Mucosa of descending colon (tissue), 3 donors: ENCODE data around the gene IFTAP. TPM values are rescaled to one million over a fixed set of nuclear protein-coding genes. Genes with fewer than 3 reads are reported as not detected.

Experiments used
- ATAC-seq: fragments of 200-7000 bp; cut with Tn5 transposase; one replicate; pipeline ENCODE4 v1.9.1; 2020; ENCODE audit warnings: mild to moderate bottlenecking, moderate library complexity
- DNase-seq, 3 donors: peaks; one replicate each; pipeline ENCODE4 v3.0.0-alpha.2; 2020
- H3K36me3 ChIP-seq: fragments of 200-600 bp; one replicate; pipeline ENCODE4 v1.8.0; 2021; ENCODE audit warnings: low read depth, mild to moderate bottlenecking
- H3K4me1 ChIP-seq: fragments of 200-600 bp; one replicate; pipeline ENCODE4 v1.8.0; 2021; ENCODE audit warnings: low read depth, mild to moderate bottlenecking
- H3K4me3 ChIP-seq: fragments of 200-600 bp; one replicate; pipeline ENCODE4 v1.8.0; 2021; ENCODE audit warnings: mild to moderate bottlenecking
- H3K9me3 ChIP-seq: fragments of 200-600 bp; one replicate; pipeline ENCODE4 v1.8.0; 2021; ENCODE audit warnings: mild to moderate bottlenecking
- intact Hi-C, 2 donors: fragments of 100-400 bp; cut with DNase I in 1 of 2; cut with micrococcal nuclease in 1 of 2; formaldehyde crosslinking; loops; one replicate each; pipeline versions ENCODE4 v1.11.0 to v1.11.1; 2022; cut with DNase I, micrococcal nuclease
- total RNA-seq, 3 donors: library from RNA; stranded (reverse); fragmentation: NEBNext Ultra II Directional in 2 of 3; extraction: Animal tissue kit (Norgen Biotek cat#: 25700) in 2 of 3; gene quantifications; one replicate each; pipeline versions ENCODE4 v1.2.1 to v1.2.4, GENCODE V29; 2021 to 2023
- TF ChIP-seq, protein P1 (sequence below): fragments of 200-600 bp; IDR thresholded peaks from one replicate; pipeline ENCODE4 v1.8.0; 2022; ENCODE audit warnings: antibody characterized with exemption, mild to moderate bottlenecking
- donor health status: DM: no; HTN: no; CAD: no; lungs with moderate emphysema.
- donor health status: DM: no; HTN: no; CAD: no.
- donor health status: DM: no; HTN: yes; CAD: no.

The IFTAP gene
- total RNA-seq, 3 donors from 2014 or later: 4.5 to 23.0 (median 9.3) TPM

DNA sequence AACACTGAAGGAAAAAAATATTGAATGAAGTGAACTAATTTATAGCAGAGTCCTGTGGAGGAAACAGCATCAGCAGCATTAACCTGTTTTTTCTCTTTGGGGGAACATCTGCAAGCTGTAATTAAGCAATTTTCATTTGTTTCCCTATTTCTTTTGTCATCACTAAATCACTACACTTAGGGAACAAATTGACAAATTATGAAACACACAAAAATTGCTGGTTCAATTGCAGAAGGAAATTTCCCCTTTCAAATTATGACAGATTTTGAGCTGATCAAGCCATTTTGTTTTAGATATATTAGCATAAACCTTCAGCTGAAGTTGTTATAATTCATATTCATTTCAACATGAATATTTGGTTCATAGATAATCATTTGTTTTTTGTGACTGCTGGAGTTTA, 25.9 kb downstream of the IFTAP start:
- no peaks in the 10 kb centered on the region for H3K4me1 ChIP-seq
- ATAC-seq: no peak
- intact Hi-C loops: no loop called here
- DNase-seq: no peak
- no peaks in the 10 kb centered on the region for H3K36me3 ChIP-seq
- TF ChIP-seq, protein P1, sequence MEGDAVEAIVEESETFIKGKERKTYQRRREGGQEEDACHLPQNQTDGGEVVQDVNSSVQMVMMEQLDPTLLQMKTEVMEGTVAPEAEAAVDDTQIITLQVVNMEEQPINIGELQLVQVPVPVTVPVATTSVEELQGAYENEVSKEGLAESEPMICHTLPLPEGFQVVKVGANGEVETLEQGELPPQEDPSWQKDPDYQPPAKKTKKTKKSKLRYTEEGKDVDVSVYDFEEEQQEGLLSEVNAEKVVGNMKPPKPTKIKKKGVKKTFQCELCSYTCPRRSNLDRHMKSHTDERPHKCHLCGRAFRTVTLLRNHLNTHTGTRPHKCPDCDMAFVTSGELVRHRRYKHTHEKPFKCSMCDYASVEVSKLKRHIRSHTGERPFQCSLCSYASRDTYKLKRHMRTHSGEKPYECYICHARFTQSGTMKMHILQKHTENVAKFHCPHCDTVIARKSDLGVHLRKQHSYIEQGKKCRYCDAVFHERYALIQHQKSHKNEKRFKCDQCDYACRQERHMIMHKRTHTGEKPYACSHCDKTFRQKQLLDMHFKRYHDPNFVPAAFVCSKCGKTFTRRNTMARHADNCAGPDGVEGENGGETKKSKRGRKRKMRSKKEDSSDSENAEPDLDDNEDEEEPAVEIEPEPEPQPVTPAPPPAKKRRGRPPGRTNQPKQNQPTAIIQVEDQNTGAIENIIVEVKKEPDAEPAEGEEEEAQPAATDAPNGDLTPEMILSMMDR: no peak
- no peaks in the 10 kb centered on the region for H3K9me3 ChIP-seq
- H3K4me3 ChIP-seq: no peak overlapping the region

DNA sequence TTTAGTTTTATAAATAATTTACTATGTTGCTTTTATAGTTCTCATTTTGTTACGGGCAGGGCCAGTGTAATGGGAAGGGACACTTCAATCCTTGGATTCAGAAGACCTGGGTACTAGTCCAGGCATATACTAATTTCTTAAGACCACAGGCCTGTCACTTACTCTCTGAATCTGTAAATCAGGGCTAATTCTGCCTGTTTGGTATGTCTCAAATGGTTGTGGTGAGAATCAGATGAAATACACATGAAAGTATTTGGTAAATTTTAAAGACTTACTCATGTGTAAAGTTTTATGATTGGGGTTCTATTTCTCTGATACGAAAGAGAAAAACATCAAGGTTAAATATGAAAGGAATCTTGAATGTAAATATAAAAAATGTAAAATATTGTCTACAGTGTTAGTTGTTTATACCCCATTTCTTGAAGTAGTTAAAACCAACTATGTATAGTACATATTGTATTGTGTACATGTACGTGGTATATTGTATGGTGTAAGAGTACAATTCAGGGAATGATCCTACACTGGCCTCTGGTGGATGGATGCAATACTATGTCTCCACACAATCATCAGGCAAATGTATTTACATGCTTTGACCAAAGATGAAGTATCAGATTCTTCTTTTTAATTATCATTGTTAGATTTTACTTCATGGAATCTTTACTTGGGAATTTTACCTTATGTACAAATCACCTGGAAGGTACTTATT, 28.3 kb downstream of the IFTAP start:
- Histone ChIP-seq H3K9me3 (no peaks in the 10 kb centered on the region), H3K4me1 (no peaks in the 10 kb centered on the region), H3K36me3 (no peaks in the 10 kb centered on the region), H3K4me3 (no peak overlapping the region)
- DNase-seq (peak in 1 of 3 donors; percentile 8), ATAC-seq (peak; percentile 55)
- TF ChIP-seq, protein P1: no peak
- intact Hi-C loops: no loop called here

DNA sequence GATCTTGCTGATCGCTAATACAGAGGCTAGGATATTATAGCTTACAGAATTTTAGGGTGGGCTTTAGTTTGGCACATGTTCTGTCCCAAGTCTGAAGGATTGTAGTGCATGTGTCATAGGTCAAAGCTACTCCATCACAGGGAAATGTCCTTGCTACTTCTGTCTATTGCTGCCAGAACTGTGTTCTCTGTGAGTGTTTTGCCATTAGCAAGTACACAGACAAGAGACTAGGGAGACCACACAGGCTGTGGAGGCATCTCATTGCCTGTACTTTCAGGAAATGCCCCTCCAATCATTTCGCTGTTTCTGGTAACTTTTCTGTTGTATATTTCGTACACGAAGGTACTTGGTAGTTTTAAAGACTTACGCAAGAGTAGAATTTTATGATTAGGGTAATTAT, 29.2 kb downstream of the IFTAP start:
- H3K4me1 ChIP-seq: no peaks in the 10 kb centered on the region
- intact Hi-C loops: no loop called here
- no peak overlapping the region for H3K4me3 ChIP-seq
- no peak for ATAC-seq
- DNase-seq: no peak
- no peaks in the 10 kb centered on the region for H3K9me3 ChIP-seq
- no peaks in the 10 kb centered on the region for H3K36me3 ChIP-seq
- TF ChIP-seq, protein P1: no peak

DNA sequence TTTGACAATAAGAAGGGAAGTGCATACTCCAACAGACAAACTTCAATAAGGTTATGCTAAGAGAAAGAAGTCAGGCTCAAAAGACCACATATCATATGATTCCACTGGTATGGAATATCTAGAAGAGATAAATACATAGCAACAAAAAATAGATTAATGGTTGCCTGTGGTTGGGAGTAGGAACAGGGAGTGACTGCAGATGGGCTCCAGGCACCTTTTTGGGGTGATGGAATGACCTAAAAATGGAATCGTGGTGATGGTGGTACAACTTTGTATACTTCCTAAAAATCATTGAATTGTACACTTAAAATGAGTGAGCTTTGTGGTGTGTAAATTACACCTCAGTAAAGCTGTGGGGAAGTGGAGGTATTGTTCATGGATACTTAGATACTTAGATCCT, 32.7 kb downstream of the IFTAP start:
- DNase-seq (no peak), ATAC-seq (no peak)
- TF ChIP-seq, protein P1: no peak
- intact Hi-C loops: no loop called here
- no peaks in the 10 kb centered on the region for H3K36me3 ChIP-seq
- no peaks in the 10 kb centered on the region for H3K9me3 ChIP-seq
- H3K4me1 ChIP-seq: no peaks in the 10 kb centered on the region
- no peak overlapping the region for H3K4me3 ChIP-seq

DNA sequence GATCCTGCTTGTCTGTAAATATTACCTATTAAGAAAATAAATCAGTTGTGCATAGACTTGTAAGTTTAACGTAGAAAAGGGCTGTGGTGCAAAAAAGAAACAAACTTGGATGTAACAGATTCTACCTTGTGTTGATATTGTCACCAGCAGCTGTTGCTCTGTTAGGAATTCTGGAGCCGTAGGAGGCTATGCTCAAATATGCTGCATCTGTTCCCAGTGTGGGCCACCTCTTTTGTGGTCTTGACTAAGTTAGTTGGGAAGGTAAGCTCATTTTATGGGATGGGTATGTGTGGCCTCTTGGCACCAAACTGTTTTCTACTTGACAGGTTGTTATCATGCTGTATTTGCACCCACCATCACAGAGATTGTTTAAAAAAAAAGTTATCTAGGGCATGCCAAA, 33.2 kb downstream of the IFTAP start:
- Histone ChIP-seq H3K4me3 (no peak overlapping the region), H3K36me3 (no peaks in the 10 kb centered on the region), H3K9me3 (no peaks in the 10 kb centered on the region), H3K4me1 (no peaks in the 10 kb centered on the region)
- intact Hi-C loops: no loop called here
- TF ChIP-seq, protein P1: no peak
- ATAC-seq (no peak), DNase-seq (no peak)

DNA sequence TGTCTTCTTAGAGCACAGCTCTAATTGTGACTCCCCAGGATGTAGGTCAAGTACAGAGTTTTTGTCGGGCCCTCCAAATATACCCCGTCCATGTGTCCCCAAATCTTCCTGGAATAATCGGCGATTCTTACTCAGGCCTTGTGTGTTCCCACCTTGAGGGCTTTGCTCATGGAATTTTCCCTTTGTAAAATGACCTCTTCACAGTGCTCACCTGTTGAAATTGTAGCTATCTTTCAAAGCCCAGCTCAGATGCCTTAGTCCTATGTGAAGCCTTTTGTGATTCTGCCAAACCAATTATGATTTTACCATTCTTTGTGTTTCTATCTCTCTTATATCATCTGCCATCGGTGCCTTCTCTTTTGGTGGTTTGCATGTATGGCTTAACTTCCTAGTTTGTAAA, 33.8 kb downstream of the IFTAP start:
- TF ChIP-seq, protein P1: no peak
- intact Hi-C loops: no loop called here
- DNase-seq (no peak), ATAC-seq (no peak)
- no peaks in the 10 kb centered on the region for H3K4me1 ChIP-seq
- no peaks in the 10 kb centered on the region for H3K9me3 ChIP-seq
- no peaks in the 10 kb centered on the region for H3K36me3 ChIP-seq
- no peak overlapping the region for H3K4me3 ChIP-seq
